ENCODE measurements around the gene ARID5B.

Gene ARID5B

DNA sequence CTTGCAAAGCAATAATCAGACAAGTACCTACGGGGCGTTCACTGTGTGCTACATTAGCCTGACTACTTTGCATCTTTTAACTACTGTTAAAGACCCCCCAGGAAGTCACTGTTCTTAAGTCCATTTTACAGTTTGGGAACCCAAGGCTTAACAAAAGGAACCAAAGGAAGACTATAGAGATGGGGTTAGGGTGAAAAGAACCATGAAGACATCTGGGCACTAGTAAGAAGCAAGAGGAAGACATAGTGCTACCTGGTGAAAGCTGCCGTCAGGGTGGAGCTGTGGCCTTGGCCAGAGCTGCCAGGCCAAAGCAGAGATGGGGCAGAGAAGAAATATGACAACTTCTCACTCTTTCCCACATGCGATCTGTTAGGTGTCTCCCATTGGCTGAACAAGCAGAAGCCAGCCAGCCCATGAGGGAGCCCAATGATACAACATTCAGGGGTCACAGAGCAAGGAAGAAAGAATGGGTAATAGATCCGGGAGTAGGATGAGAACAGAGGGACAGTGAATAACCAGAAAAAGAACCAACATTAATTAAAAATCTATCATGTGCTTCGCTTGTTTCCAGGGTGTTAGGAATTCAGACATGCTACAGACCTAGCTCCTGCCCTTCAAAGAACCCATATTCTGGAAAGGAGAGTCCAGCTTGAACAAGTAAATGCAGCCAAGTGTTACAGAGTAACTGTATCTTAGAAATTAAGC is 85.4 kb downstream of the ARID5B start:
- Histone ChIP-seq H3K27me3 (ENCODE audit: insufficient read depth, low read length, poor library complexity) (no peaks in the 10 kb centered on the region), H4K20me1 (ENCODE audit: insufficient read depth, low read length) (no peaks in the 10 kb centered on the region), H3K9me3 (ENCODE audit: insufficient read depth, low read length, severe bottlenecking) (no peaks in the 10 kb centered on the region), H3K36me3 (ENCODE audit: insufficient read depth, low read length) (no peaks in the 10 kb centered on the region), H3K4me3 (ENCODE audit: low read depth in 1 of 2, low read length in 2 of 2) (no peak overlapping the region), H3K79me2 (ENCODE audit: insufficient read depth, low read length) (no peaks in the 10 kb centered on the region), H3K9ac (ENCODE audit: low read depth, low read length) (no peak overlapping the region), H2AFZ (ENCODE audit: low read depth, low read length) (no peak overlapping the region), H3K4me1 (ENCODE audit: insufficient read depth, low read length) (no peaks in the 10 kb centered on the region), H3K27ac (ENCODE audit: low read length) (no peak overlapping the region), H3K4me2 (ENCODE audit: insufficient read depth, low read length) (no peak overlapping the region)
- ATAC-seq (ENCODE audit: insufficient read depth, low read depth) (no peak), DNase-seq (no peak)
- TF ChIP-seq, protein P1, sequence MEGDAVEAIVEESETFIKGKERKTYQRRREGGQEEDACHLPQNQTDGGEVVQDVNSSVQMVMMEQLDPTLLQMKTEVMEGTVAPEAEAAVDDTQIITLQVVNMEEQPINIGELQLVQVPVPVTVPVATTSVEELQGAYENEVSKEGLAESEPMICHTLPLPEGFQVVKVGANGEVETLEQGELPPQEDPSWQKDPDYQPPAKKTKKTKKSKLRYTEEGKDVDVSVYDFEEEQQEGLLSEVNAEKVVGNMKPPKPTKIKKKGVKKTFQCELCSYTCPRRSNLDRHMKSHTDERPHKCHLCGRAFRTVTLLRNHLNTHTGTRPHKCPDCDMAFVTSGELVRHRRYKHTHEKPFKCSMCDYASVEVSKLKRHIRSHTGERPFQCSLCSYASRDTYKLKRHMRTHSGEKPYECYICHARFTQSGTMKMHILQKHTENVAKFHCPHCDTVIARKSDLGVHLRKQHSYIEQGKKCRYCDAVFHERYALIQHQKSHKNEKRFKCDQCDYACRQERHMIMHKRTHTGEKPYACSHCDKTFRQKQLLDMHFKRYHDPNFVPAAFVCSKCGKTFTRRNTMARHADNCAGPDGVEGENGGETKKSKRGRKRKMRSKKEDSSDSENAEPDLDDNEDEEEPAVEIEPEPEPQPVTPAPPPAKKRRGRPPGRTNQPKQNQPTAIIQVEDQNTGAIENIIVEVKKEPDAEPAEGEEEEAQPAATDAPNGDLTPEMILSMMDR (IDR thresholded peaks at IDR 0.05; ENCODE audit: borderline replicate concordance, extremely low read depth, low read length, poor library complexity, severe bottlenecking): no peak
- no peak for TF ChIP-seq EZH2 (IDR thresholded peaks at IDR 0.05; ENCODE audit: borderline replicate concordance, low read depth, low read length, severe bottlenecking)

- H3K4me3 ChIP-seq (ENCODE audit: low read depth in 1 of 2, low read length in 2 of 2): no peak overlapping the region
- DNase-seq: no peak
- no peak overlapping the region for H3K4me2 ChIP-seq (ENCODE audit: insufficient read depth, low read length)
- no peak overlapping the region for H2AFZ ChIP-seq (ENCODE audit: low read depth, low read length)
- no peaks in the 10 kb centered on the region for H3K79me2 ChIP-seq (ENCODE audit: insufficient read depth, low read length)
- H3K27me3 ChIP-seq (ENCODE audit: insufficient read depth, low read length, poor library complexity): no peaks in the 10 kb centered on the region
- H3K27ac ChIP-seq (ENCODE audit: low read length): no peak overlapping the region
- H3K4me1 ChIP-seq (ENCODE audit: insufficient read depth, low read length): no peaks in the 10 kb centered on the region
- no peak for ATAC-seq (ENCODE audit: insufficient read depth, low read depth)
- no peak for TF ChIP-seq EZH2 (IDR thresholded peaks at IDR 0.05; ENCODE audit: borderline replicate concordance, low read depth, low read length, severe bottlenecking)
- TF ChIP-seq, protein P1 (IDR thresholded peaks at IDR 0.05; ENCODE audit: borderline replicate concordance, extremely low read depth, low read length, poor library complexity, severe bottlenecking): no peak
- no peaks in the 10 kb centered on the region for H3K36me3 ChIP-seq (ENCODE audit: insufficient read depth, low read length)
- H4K20me1 ChIP-seq (ENCODE audit: insufficient read depth, low read length): no peaks in the 10 kb centered on the region
- no peak overlapping the region for H3K9ac ChIP-seq (ENCODE audit: low read depth, low read length)
- no peaks in the 10 kb centered on the region for H3K9me3 ChIP-seq (ENCODE audit: insufficient read depth, low read length, severe bottlenecking)
Observed at GRCh38 chr10:61987537-61987936, 86.0 kb downstream of the ARID5B start.

- Histone ChIP-seq H4K20me1 (ENCODE audit: insufficient read depth, low read length) (no peaks in the 10 kb centered on the region), H3K36me3 (ENCODE audit: insufficient read depth, low read length) (no peaks in the 10 kb centered on the region), H3K79me2 (ENCODE audit: insufficient read depth, low read length) (no peaks in the 10 kb centered on the region), H3K4me1 (ENCODE audit: insufficient read depth, low read length) (no peaks in the 10 kb centered on the region), H3K4me2 (ENCODE audit: insufficient read depth, low read length) (no peak overlapping the region), H3K9ac (ENCODE audit: low read depth, low read length) (no peak overlapping the region), H3K27me3 (ENCODE audit: insufficient read depth, low read length, poor library complexity) (no peaks in the 10 kb centered on the region), H2AFZ (ENCODE audit: low read depth, low read length) (no peak overlapping the region), H3K27ac (ENCODE audit: low read length) (no peak overlapping the region), H3K9me3 (ENCODE audit: insufficient read depth, low read length, severe bottlenecking) (no peaks in the 10 kb centered on the region), H3K4me3 (ENCODE audit: low read depth in 1 of 2, low read length in 2 of 2) (no peak overlapping the region)
- ATAC-seq (ENCODE audit: insufficient read depth, low read depth): no peak
- DNase-seq: no peak
- no peak for TF ChIP-seq EZH2 (IDR thresholded peaks at IDR 0.05; ENCODE audit: borderline replicate concordance, low read depth, low read length, severe bottlenecking)
- TF ChIP-seq, protein P1 (IDR thresholded peaks at IDR 0.05; ENCODE audit: borderline replicate concordance, extremely low read depth, low read length, poor library complexity, severe bottlenecking): no peak
Observed at GRCh38 chr10:61987951-61988379, 86.5 kb downstream of the ARID5B start.
